Stimulated activated CD4-positive, alpha-beta T cell treated with anti-CD3 and anti-CD28 coated beads, Interleukin-15, amount 100 ng/mL, for 1 hour (primary cell): ENCODE data around the gene SLC17A2.

Source experiments
- DNase-seq, 2 donors: peaks; one replicate each; pipeline ENCODE4 v3.0.0-alpha.2; 2020; ENCODE audit warnings: low read depth in 1 of 2, low spot score in 1 of 2

SLC17A2 gene

GRCh38 chr6:25888626-25889025 lies 41.9 kb downstream of the SLC17A2 start:
- DNase-seq: no peak

- DNase-seq: no peak
Observed at GRCh38 chr6:25886066-25886465, 44.4 kb downstream of the SLC17A2 start.

- no peak for DNase-seq
Observed at GRCh38 chr6:25883991-25884390, 46.5 kb downstream of the SLC17A2 start.

- no peak for DNase-seq
Observed at GRCh38 chr6:25883536-25883935, 47.0 kb downstream of the SLC17A2 start.

- DNase-seq: peak in 1 of 2 donors; percentile 3
Observed at GRCh38 chr6:25882051-25882496, 48.4 kb downstream of the SLC17A2 start.

GRCh38 chr6:25880601-25881000 lies 49.9 kb downstream of the SLC17A2 start:
- DNase-seq: no peak

- DNase-seq: no peak
Observed at GRCh38 chr6:25878721-25879322, 51.7 kb downstream of the SLC17A2 start.

- DNase-seq: no peak
Observed at GRCh38 chr6:25875926-25876602, 54.4 kb downstream of the SLC17A2 start.

- no peak for DNase-seq
Observed at GRCh38 chr6:25875563-25875905, 55.0 kb downstream of the SLC17A2 start.

- DNase-seq: no peak
Observed at GRCh38 chr6:25874822-25875562, 55.5 kb downstream of the SLC17A2 start.

- DNase-seq: no peak
Observed at GRCh38 chr6:25874118-25874517, 56.4 kb downstream of the SLC17A2 start, which contains the start of gene SLC17A3. SLC17A3 (minus strand) TSS chr6:25874243; CDS start chr6:25868387, 5,856 bp downstream.

GRCh38 chr6:25872814-25873213 lies 57.7 kb downstream of the SLC17A2 start:
- no peak for DNase-seq

GRCh38 chr6:25869840-25870239 lies 60.7 kb downstream of the SLC17A2 start:
- no peak for DNase-seq

- no peak for DNase-seq
Observed at GRCh38 chr6:25868436-25869183, 61.9 kb downstream of the SLC17A2 start.

GRCh38 chr6:25866011-25866410 lies 64.5 kb downstream of the SLC17A2 start:
- no peak for DNase-seq

GRCh38 chr6:25863360-25863759 lies 67.1 kb downstream of the SLC17A2 start:
- no peak for DNase-seq
